ENCODE data around the gene UNK. TPM values are rescaled to one million over a fixed set of nuclear protein-coding genes. Genes with fewer than 3 reads are reported as not detected.
"Not testable (repeated sequence)": the region's sequence is repeated elsewhere in the genome, so short reads cannot be mapped to it uniquely, and the experiment has no call there.

Gene UNK
- total RNA-seq, 2 donors from 2014 or later, result 30.6 to 39.8 TPM

GRCh38 chr17:75850928-75851692 is 66.5 kb downstream of the UNK start:
- peaks cover 7 to 12% of the 10 kb centered on the region in 2 donors for H3K4me1 Mint-ChIP-seq (ENCODE audit: low read depth in 2 of 2)
- H3K27me3 Mint-ChIP-seq, result no peaks in the 10 kb centered on the region
- ATAC-seq, result no peak
- no peak overlapping the region for H3K4me3 Mint-ChIP-seq
- no peaks in the 10 kb centered on the region for H3K9me3 Mint-ChIP-seq
- no peak for DNase-seq (ENCODE audit: low spot score)
- no peak overlapping the region for H3K27ac Mint-ChIP-seq
- H3K36me3 Mint-ChIP-seq, result no peaks in the 10 kb centered on the region

DNA sequence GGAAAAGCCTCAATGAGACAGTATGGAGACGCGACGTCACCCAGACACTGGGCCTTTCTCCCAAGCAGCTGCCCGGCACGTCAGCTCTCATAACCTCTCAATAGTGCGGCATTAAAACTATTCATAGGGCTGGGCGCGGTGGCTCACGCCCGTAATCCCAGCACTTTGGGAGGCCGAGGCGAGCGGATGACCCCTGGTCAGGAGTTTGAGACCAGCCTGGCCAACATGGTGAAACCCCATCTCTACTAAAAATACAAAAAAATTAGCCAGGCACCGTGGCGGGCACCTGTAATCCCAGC is 67.0 kb downstream of the UNK start:
- not testable (repeated sequence) for H3K36me3 Mint-ChIP-seq, H3K9me3 Mint-ChIP-seq, H3K4me3 Mint-ChIP-seq

DNA sequence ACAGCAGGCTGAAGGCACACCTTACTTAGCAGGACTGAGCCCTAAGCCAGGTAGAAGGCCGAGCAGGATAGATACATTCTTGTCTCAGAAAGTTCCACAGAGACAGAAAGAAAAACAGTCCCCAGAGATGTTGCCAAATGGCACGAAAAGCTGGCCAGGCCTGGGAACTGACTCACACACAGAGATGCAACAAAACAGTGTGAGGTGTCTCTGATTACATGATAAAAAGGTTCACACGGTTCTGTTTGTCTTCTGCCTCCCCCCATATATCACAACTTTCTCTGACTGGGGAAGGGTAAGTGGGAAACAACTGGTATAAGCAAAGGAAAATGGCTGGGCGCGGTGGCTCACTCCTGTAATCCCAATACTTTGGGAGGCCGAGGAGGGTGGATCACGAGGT is 68.8 kb downstream of the UNK start:
- ATAC-seq (no peak), DNase-seq (ENCODE audit: low spot score) (no peak)
- Mint-ChIP-seq H3K4me1 (ENCODE audit: low read depth in 2 of 2) (peaks cover 14 to 21% of the 10 kb centered on the region in 2 donors), H3K9me3 (no peaks in the 10 kb centered on the region), H3K27ac (peak overlapping the region in 1 of 2 donors; percentile 54), H3K4me3 (peak overlapping the region; percentile 61), H3K36me3 (no peaks in the 10 kb centered on the region), H3K27me3 (no peaks in the 10 kb centered on the region)

More for the DNA sequence above, 67.0 kb downstream of the UNK start:
- H3K4me1 Mint-ChIP-seq (ENCODE audit: low read depth in 2 of 2), result peaks cover 13 to 17% of the 10 kb centered on the region in 2 donors
- ATAC-seq; DNase-seq (ENCODE audit: low spot score); H3K27me3 Mint-ChIP-seq; H3K27ac Mint-ChIP-seq: not testable (repeated sequence)

GRCh38 chr17:75854101-75854748 is 69.6 kb downstream of the UNK start:
- Mint-ChIP-seq H3K36me3 (no peaks in the 10 kb centered on the region), H3K27me3 (no peaks in the 10 kb centered on the region), H3K9me3 (no peaks in the 10 kb centered on the region), H3K4me1 (ENCODE audit: low read depth in 2 of 2) (peaks cover 14 to 29% of the 10 kb centered on the region in 2 donors), H3K27ac (no peak overlapping the region), H3K4me3 (no peak overlapping the region)
- ATAC-seq (no peak), DNase-seq (ENCODE audit: low spot score) (no peak)

GRCh38 chr17:75854881-75855309 is 70.3 kb downstream of the UNK start:
- ATAC-seq, result peak in 1 of 2 donors; percentile 2
- Mint-ChIP-seq H3K27ac (no peak overlapping the region), H3K9me3 (no peaks in the 10 kb centered on the region), H3K4me1 (ENCODE audit: low read depth in 2 of 2) (peaks cover 14 to 31% of the 10 kb centered on the region in 2 donors), H3K36me3 (no peaks in the 10 kb centered on the region), H3K4me3 (no peak overlapping the region), H3K27me3 (no peaks in the 10 kb centered on the region)
- no peak for DNase-seq (ENCODE audit: low spot score)

GRCh38 chr17:75855310-75856061 is 70.9 kb downstream of the UNK start, which contains the start of gene WBP2:
TSS of gene WBP2 (minus strand) at chr17:75855335. CDS start at chr17:75855297, 38 bp downstream.
- Mint-ChIP-seq H3K9me3 (no peaks in the 10 kb centered on the region), H3K4me1 (ENCODE audit: low read depth in 2 of 2) (peaks cover 14 to 31% of the 10 kb centered on the region in 2 donors), H3K4me3 (no peak within 1 kb of the TSS), H3K36me3 (no peaks in the 10 kb centered on the region), H3K27ac (no peak within 1 kb of the TSS), H3K27me3 (no peaks in the 10 kb centered on the region)
- DNase-seq (ENCODE audit: low spot score) (peak; percentile 99), ATAC-seq (peak; percentile 94 to 97)

DNA sequence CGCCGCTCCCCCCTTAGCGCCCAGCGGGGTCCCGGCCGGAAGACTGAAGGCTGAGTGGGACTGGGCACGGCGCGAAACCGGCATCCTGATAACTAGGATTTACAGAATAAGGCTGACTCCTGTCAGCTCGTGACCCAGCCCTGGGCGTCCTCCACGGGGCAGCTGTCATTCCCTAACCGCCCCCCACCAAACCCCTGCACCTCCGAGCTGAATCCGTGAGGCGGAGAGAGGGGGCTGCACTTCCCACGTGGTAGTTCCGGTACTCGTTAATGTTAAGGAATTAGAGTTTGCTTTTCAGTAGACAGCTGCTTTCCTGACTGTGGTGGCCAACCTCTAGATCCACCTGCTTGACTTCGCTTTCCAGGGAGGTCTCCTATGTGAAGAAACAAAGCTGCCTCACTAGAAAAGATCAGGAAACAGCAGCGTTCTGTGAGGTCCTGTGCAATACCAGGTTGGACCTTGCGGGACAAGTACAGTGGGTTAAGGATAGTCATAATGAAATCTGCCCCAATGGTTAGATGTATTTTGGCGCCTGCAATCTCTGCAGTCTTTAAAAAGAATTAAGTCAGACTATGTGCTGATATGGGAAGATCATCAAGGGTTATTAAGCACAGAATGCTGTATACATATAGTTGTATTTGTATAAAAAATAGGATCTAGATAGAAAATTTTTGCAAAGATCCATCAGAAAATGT is 71.6 kb downstream of the UNK start:
- H3K27ac Mint-ChIP-seq, result no peak overlapping the region
- no peak overlapping the region for H3K4me3 Mint-ChIP-seq
- H3K27me3 Mint-ChIP-seq, result no peaks in the 10 kb centered on the region
- H3K9me3 Mint-ChIP-seq, result no peaks in the 10 kb centered on the region
- peaks cover 14 to 31% of the 10 kb centered on the region in 2 donors for H3K4me1 Mint-ChIP-seq (ENCODE audit: low read depth in 2 of 2)
- DNase-seq (ENCODE audit: low spot score), result no peak
- peak in 1 of 2 donors; percentile 37 for ATAC-seq
- no peaks in the 10 kb centered on the region for H3K36me3 Mint-ChIP-seq

- peaks cover 19 to 27% of the 10 kb centered on the region in 2 donors for H3K4me1 Mint-ChIP-seq (ENCODE audit: low read depth in 2 of 2)
- DNase-seq (ENCODE audit: low spot score); H3K36me3 Mint-ChIP-seq; H3K4me3 Mint-ChIP-seq; ATAC-seq; H3K27me3 Mint-ChIP-seq; H3K9me3 Mint-ChIP-seq: not testable (repeated sequence)
- H3K27ac Mint-ChIP-seq, result peak overlapping the region; percentile 68 to 90
Observed at GRCh38 chr17:75859358-75859757, 74.8 kb downstream of the UNK start.

DNA sequence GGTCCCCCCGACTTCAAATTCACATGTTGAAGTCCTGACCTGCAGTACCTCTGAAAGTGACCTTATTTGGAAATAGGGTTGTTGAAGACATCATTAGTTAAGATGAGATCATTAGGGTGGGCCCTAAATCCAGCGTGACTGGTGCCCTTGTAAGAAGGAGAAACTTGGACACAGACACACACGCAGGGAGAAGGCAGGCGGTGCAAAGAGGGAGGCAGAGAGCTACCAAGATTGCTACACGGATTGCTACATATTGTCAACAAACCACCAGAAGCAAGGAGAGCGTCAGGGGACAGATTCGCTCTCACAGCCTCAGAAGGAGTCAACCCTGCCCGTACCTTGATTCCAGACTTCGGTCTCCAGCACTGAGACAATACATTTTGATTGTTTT is 77.3 kb downstream of the UNK start:
- no peak overlapping the region for H3K27ac Mint-ChIP-seq
- H3K36me3 Mint-ChIP-seq, result no peaks in the 10 kb centered on the region
- DNase-seq (ENCODE audit: low spot score) (no peak), ATAC-seq (no peak)
- H3K27me3 Mint-ChIP-seq, result no peaks in the 10 kb centered on the region
- peaks cover 20 to 31% of the 10 kb centered on the region in 2 donors for H3K4me1 Mint-ChIP-seq (ENCODE audit: low read depth in 2 of 2)
- H3K4me3 Mint-ChIP-seq, result no peak overlapping the region
- no peaks in the 10 kb centered on the region for H3K9me3 Mint-ChIP-seq

GRCh38 chr17:75864448-75864871 is 79.9 kb downstream of the UNK start:
- DNase-seq (ENCODE audit: low spot score) (peak; percentile 73), ATAC-seq (peak; percentile 85 to 91)
- H3K9me3 Mint-ChIP-seq, result no peaks in the 10 kb centered on the region
- peak overlapping the region; percentile 59 to 88 for H3K27ac Mint-ChIP-seq
- H3K36me3 Mint-ChIP-seq, result no peaks in the 10 kb centered on the region
- peaks cover 14 to 20% of the 10 kb centered on the region in 2 donors for H3K4me1 Mint-ChIP-seq (ENCODE audit: low read depth in 2 of 2)
- no peaks in the 10 kb centered on the region for H3K27me3 Mint-ChIP-seq
- peak overlapping the region; percentile 40 for H3K4me3 Mint-ChIP-seq

DNA sequence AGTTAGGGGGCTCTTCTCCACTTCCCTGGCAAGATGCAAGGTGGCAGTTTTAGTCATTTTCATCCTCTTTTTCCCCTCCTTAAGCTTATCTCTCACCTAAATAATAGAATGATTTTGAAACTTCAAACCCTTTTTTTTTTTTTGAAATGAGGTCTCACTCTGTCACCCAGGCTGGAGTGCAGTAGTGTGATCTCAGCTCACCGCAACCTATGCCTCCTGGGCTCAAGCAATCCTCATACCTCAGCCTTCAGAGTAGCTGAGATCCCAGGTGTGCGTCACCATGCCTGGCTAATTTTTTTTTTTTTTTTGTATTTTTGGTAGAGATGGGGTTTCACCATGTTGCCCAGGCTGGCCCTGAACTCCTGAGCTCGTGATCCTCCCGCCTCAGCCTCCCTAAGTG is 80.3 kb downstream of the UNK start:
- ATAC-seq, result peak; percentile 62 to 66
- H3K36me3 Mint-ChIP-seq; H3K9me3 Mint-ChIP-seq; H3K27me3 Mint-ChIP-seq; DNase-seq (ENCODE audit: low spot score): not testable (repeated sequence)
- Mint-ChIP-seq H3K4me3 (peak overlapping the region; percentile 40), H3K27ac (peak overlapping the region; percentile 59 to 88), H3K4me1 (ENCODE audit: low read depth in 2 of 2) (peaks cover 14 to 20% of the 10 kb centered on the region in 2 donors)

- not testable (repeated sequence) for DNase-seq (ENCODE audit: low spot score); H3K36me3 Mint-ChIP-seq; H3K9me3 Mint-ChIP-seq; H3K27me3 Mint-ChIP-seq; ATAC-seq
- peak overlapping the region; percentile 59 to 88 for H3K27ac Mint-ChIP-seq
- H3K4me3 Mint-ChIP-seq, result peak overlapping the region; percentile 40
- H3K4me1 Mint-ChIP-seq (ENCODE audit: low read depth in 2 of 2), result peaks cover 14 to 20% of the 10 kb centered on the region in 2 donors
Observed at GRCh38 chr17:75865404-75866188, 81.0 kb downstream of the UNK start.

All from natural killer cell treated with Interleukin-12 subunit alpha and Interleukin-12 subunit beta and Interleukin-15 and Interleukin-18, amount 100 ng/mL, for 72 hours (primary cell).